Esophagus squamous epithelium (tissue), 4 donors: ENCODE measurements around the gene PRSS48.

Source experiments
- CTCF ChIP-seq, 6 experiments: fragments of 450-650 bp in 4 of 6; fragments of 200-600 bp in 2 of 6; sonication (generic) in 2 of 6; IDR thresholded peaks; one replicate each; pipeline ENCODE4 v1.5.1; 2016 to 2019; ENCODE audit warnings: antibody characterized with exemption in 6 of 6, mild to moderate bottlenecking in 4 of 6, moderate library complexity in 4 of 6
- POLR2A ChIP-seq, 4 donors: fragments of 450-650 bp; IDR thresholded peaks; one replicate each; pipeline ENCODE4 v1.6.1; 2017; ENCODE audit warnings: antibody characterized with exemption in 4 of 4, mild to moderate bottlenecking in 4 of 4, moderate library complexity in 3 of 4

- TF ChIP-seq CTCF (IDR thresholded peaks at IDR 0.05): no peak
- TF ChIP-seq POLR2A (IDR thresholded peaks at IDR 0.05): no peak
Observed at GRCh38 chr4:151321586-151321985, 44.6 kb downstream of the PRSS48 start.
